Effector CD4-positive, alpha-beta T cell (primary cell): Measurements from ENCODE around the gene C1orf116.

Experiments
- DNase-seq: peaks from one replicate; pipeline ENCODE4 v3.0.0-alpha.2; 2020

The C1orf116 gene

GRCh38 chr1:207034208-207034607 is 1.7 kb upstream of the C1orf116 start:
- no peak for DNase-seq

DNA sequence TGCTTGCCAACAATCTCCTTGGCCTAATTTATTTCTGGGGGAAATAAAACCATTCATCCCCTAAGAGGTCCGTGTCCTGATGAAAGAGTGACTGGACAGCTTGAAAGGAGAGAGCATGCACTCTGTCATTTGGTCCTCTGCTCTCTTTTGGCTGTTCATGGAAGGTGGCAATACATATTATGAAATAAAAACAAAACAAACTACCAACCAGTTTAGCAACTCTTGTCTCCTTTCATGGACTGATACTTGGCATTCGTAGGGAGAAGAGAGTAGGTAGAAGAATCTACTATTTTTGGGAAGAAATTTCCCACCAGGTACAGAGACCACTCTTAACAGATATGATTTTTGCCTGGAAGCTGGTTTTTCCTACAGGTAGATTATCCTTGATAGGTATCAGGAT is 746 bp upstream of the C1orf116 start:
- DNase-seq = no peak

- DNase-seq = no peak
Measured at GRCh38 chr1:207031632-207032264, 808 bp downstream of the C1orf116 start.

DNA sequence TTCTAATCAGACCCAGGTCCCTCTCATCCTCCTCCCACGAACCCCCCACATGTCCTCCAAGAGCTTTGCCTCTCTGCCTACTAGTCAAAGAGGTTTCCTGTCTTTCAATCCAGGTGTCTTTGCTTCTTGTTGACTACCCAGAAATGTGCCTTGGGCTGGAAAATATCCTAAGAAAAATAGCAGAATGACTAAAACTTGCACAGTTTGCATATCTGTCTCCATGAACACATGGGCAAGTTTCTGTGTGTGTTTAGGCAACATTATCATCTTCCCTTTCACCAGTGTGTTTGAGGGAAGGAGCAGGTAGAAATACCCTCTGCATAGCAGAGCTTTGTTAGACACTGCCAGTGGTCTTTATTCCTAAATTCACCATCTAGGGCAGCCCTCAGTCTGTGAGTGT is 1.5 kb downstream of the C1orf116 start:
- no peak for DNase-seq

GRCh38 chr1:207030522-207031009 is 2.0 kb downstream of the C1orf116 start:
- no peak for DNase-seq

DNA sequence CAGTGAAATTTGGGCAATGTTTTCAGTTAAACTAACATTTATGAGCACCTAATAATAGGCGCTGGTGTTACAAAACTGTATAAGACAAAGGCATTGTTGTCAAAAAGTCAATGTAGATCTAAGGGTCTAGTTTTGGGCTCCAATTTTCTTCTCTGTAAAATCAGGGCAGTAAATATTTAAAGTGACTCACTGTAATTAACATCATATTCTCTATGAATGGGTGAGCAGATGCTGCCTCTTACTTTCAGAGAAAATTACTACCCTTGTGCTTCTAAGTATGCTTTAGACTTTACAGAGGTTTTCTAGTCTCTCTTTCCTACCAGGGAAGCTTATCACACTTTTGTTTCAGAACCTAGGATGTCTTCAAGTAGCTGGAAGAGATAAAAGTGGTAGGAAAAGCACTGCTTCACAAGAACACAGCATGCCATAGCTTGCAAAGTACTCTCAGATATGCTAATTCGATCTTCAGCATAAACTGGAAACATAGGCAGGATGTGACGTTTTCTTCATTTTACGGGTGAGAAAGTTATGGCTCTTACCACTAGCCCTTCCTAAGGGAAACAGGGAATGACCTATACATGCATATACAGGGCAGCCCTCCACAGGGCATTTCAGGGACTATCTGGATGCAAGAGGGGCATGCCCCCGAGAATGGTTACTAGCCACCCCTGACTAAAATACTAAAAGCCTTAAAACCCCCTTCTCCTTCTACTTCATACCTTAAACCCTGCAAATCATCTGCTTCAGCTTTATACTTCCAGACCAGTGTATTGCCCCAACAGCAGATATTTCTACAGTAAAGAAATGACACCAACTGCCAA is 2.6 kb downstream of the C1orf116 start:
- no peak for DNase-seq

GRCh38 chr1:207028884-207029650 is 3.5 kb downstream of the C1orf116 start:
- DNase-seq = no peak

DNA sequence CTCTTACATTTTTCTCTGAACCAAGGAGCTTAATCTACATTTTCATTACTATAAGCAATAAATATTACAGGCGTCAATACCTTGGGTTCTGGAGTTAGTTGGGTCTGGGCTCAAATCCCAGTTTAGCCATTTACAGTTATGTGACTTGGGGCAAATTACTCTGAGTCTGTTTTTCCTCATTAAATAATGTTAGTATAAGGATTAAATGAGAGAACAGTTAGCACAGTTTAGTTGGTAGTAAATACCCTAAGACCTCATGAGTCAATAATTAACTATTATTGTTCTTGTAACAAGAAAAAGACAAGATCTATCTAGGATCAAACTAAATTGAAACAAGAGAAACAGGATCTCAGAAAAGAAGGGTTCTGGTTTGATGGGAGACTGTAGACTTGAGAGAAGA is 4.6 kb downstream of the C1orf116 start:
- no peak for DNase-seq

DNA sequence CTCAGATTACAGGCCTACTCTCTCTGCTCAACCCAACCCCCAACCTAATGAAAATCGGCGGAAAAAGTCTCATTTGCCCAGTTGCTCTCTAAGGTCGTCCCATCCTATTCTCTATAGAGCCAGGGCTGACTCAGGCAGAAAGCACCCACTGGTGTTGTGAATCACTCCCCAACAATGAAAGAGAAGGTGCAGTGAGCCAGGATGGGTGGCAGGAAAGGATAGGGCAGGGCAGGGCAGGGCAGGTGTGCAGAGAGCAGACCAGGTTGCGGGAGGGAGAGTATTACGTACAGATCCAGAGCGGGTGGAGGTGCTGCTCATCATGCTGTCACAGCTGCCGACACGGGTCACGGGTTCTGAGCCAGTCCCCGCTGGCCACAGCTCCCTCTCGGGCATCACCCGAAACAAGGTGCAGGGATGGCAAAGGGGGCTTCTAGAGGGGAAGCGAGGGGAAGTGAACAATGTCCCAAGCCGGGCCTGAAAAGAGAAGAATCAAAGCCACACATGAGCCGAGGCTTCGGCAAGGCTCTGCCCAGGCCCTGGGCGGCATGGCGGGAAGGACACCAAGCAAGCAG is 5.3 kb downstream of the C1orf116 start:
- no peak for DNase-seq

GRCh38 chr1:207026104-207026534 is 6.4 kb downstream of the C1orf116 start:
- DNase-seq = no peak

GRCh38 chr1:207025146-207025880 is 7.2 kb downstream of the C1orf116 start:
- DNase-seq = no peak

DNA sequence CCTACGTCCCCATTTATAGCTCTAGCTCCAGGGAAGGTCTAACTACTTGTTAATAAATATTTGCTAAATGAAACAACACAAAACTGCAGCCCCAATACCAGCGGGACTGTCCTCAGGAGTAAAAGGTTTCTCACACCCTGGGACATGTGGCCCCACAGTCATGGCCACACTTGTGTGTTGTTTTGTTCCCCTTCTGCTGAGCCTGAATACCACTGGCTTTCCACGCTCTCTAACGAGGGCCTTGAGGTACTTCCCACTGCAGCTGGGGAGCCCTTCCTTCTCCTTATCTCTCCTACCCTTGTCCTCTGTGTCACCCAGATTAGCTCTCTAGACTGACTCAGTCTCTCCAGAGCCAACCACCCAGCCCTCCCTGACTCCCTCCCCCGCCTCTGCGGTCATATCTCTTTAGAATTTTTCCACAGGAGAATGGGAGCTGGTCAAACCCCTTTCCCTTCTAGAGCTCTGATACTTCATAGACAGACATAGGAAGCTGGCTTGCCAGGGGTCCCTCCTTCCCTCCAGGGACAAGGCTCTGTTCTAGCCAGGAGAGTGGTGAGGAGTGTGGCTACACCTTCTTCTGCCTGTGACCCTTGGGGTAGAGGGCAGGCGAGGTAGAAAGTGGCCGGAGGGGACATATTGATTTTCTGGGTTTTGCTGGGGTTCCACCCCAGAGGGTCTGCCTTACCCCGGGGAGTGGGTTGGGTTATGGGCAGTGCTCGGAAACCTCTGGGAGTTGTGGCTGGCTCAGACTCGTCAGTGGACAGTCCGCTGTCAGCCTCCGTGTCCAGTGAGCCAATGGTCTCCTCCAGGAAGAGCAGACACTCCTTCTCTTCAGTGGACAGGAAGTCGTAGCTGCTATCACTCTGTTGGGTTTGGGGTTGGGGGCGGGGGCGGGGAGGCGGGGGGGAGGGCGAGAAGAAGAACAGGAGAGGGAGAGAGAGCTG is 8.1 kb downstream of the C1orf116 start:
- DNase-seq = no peak

DNA sequence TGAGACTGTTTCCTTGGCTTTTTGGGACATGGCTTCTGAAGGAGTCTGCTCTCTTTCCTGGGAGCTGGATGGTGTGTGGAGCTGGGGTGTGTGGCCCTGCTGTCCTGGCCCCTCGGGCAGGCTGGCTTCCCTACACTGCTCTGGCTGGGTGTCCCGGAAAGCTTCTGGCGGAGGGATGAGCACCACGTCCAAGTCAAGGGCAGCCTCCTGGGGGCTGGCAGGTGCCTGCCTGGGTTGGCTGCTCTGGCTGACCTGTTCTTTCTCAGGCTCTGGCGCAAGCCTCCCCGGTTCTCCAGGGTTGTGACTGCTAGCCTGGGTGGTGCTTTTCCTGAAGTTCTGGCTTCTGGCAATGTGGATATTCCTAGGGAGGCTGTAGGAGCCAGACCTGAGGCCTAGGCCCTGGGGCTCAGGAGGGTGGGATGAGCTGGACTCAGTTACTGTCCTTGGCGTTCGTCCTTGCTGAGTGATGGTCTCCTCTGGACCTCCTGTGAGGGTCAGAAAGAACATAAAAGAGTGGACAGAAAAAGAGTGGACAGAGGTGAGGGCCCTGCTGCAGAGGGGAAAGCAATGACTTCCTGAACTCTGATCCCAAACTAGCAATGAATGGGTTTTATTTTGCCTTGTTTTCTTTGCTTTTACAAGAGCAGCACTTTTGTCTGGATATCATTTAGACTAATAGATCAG is 9.4 kb downstream of the C1orf116 start:
- no peak for DNase-seq

DNA sequence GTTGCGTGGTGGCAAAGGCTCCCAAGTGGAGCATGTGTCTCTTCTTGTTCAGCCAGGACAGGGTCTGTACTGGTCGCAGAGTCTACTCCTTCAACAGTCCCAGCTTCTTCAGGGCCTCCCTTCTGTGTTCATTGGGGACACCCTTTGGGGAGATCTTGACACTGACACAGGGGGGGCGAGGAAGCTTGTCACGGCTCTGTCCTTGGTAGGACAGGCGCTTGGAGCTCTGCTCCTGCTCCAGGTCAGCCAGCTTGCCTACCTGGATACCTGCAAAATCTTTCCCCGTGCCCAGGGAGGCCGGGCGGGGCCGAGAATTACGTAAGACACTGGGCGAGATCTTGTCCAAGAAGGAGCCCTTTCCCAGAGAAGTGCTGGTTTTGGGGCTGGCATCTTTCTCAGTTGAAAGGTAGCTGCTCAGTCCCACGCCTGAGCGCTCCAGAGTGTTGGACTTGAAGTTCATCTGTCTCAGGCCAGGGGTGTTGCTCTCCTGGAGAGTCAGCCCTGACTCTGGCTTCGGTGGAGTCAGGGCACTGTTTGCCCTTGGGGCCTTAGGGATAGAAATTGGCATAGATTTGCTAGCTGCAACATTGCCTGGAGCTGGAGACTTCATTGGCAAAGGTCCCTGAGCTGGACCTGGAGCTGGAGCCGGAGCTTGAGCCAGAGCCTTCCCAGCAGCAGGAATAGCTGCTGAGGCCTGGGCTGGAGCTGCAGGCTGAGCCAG is 10.5 kb downstream of the C1orf116 start:
- no peak for DNase-seq

- DNase-seq = no peak
Measured at GRCh38 chr1:207021139-207021861, 11.3 kb downstream of the C1orf116 start.

- DNase-seq = no peak
Measured at GRCh38 chr1:207020709-207021107, 11.8 kb downstream of the C1orf116 start.

- DNase-seq = no peak
Measured at GRCh38 chr1:207020065-207020708, 12.4 kb downstream of the C1orf116 start.

GRCh38 chr1:207019661-207020060 is 12.9 kb downstream of the C1orf116 start:
- DNase-seq = no peak

DNA sequence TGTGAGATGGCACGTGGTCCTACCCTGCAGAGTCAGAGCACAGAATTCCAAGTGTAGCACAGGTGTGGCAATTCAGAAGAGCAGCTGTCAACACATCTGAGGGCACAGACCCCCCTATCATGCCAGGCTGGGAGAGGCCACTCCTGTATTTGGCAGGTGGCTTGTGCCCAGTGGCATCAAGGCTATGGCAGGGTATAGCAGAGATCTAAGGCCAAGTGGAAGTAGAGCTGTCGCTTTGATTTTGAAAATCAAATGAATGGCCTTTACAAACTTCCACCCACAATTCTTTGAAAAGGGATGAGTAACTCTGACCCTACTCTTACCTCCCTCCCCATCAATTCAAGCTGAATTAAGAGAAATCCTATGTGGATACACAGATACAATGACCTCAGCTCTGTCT is 13.4 kb downstream of the C1orf116 start:
- DNase-seq = no peak
